Stimulated activated CD8-positive, alpha-beta memory T cell treated with anti-CD3 and anti-CD28 coated beads, Interleukin-7, amount 100 ng/mL, for 24 hours (primary cell): Measurements from ENCODE around the gene GLI1.
"Not testable (repeated sequence)": the region's sequence is repeated elsewhere in the genome, so short reads cannot be mapped to it uniquely, and the experiment has no call there.

Experiments used
- DNase-seq: peaks from one replicate; pipeline ENCODE4 v3.0.0-alpha.2; 2020; ENCODE audit warnings: low read depth

GLI1 gene

GRCh38 chr12:57476162-57476992, 16.8 kb downstream of the GLI1 start:
- no peak for DNase-seq

GRCh38 chr12:57476993-57477709, 17.6 kb downstream of the GLI1 start:
- DNase-seq = no peak

- DNase-seq = no peak
Observed at GRCh38 chr12:57477710-57478681, 18.4 kb downstream of the GLI1 start.

GRCh38 chr12:57479043-57479375, 19.4 kb downstream of the GLI1 start:
- DNase-seq = no peak

DNA sequence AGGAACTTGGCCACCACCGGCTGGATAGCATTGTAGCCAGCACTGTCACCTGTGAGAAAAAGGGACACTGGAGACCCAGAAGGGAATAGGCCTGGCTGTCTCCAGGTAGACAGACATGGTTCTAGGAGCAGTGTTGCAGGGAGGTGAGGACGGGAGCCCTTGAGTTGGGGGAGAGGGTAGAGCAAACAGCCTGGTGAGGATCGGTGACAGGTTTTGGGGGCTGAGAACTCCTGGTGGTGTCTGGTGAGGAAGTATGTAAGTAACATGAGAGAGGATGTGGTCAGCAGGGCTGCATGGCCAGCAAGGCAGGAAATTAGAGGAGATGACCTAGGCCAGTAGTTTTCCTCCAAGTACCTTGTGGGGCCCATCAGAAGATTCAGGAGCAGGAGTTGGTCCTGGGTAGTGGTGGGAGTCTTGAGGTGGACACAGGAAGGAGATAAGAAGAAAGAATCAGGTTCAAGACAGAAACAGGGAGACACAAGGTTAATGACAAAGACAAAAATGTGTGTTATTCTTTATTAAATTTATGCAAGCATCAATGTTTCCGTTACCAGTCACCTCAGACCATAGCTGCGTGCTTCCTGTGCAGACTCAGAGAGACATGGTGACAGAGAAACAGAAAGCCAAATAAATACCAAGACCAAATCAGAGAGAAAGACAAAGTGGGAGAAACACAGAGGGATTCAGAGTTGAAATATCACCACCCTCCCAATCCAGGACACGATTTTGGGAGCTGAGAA, 20.0 kb downstream of the GLI1 start, which contains the start of gene ARHGAP9:
Gene ARHGAP9, minus strand, starts transcription at position 491 of the 740 bp plus-strand sequence. Its CDS starts 460 bp downstream, at position 31.
- no peak for DNase-seq

DNA sequence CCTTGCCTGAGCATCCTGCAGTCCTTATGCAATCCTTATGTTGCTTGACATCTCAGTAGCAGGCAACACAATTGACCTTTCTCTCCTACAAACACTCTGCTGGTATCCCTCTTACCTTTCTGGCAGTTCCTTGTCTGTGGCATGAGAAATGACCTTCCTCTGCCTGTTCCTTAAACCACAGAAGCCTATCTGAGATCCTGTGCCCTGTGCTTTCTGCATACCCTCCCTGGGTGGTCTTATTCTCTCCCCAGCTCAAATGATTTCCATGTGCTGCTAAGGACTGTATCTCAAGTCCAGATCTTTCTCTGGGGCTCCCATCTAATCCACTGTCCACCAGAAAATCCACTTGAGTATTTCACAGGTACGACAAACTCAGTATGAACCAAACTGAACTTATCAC, 22.1 kb downstream of the GLI1 start:
- DNase-seq = no peak

DNA sequence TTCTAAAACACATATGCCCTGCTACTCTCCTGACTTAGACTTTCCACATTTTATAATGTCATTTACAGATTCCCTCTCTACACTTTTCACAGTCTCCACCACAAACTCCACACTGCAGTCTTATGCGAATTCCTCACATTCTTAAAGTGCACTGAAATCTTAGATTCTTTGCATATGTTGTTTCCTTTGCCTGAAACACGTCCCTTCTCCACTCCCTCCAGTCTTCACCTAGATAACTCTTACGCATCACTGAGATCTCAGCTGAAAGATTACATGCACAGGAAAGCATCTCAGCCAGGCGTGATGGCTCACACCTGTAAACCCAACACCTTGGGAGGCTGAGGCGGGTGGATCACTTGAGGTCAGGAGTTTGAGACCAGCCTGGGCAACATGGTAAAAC, 23.9 kb downstream of the GLI1 start:
- no peak for DNase-seq

DNA sequence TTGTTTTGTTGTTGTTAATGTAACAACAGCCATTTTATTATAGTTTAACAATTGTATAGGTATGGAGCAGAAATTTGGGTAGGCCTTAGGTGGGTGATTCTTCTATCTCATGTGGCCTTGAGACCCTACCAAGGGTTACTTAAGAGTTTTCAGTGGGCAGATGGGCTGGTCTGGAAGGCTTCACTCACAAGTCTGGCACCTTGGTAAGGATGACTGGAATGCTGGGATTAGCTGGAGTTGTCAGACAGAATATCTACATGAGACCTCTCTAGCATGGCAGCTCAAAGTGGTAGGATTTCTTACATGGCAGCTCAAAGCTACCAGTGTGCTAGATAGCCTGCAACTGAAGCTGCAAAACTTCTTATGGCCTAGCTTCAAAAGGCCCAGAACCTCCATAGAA, 26.1 kb downstream of the GLI1 start:
- no peak for DNase-seq

- DNase-seq = no peak
Observed at GRCh38 chr12:57487055-57487596, 27.5 kb downstream of the GLI1 start.

DNA sequence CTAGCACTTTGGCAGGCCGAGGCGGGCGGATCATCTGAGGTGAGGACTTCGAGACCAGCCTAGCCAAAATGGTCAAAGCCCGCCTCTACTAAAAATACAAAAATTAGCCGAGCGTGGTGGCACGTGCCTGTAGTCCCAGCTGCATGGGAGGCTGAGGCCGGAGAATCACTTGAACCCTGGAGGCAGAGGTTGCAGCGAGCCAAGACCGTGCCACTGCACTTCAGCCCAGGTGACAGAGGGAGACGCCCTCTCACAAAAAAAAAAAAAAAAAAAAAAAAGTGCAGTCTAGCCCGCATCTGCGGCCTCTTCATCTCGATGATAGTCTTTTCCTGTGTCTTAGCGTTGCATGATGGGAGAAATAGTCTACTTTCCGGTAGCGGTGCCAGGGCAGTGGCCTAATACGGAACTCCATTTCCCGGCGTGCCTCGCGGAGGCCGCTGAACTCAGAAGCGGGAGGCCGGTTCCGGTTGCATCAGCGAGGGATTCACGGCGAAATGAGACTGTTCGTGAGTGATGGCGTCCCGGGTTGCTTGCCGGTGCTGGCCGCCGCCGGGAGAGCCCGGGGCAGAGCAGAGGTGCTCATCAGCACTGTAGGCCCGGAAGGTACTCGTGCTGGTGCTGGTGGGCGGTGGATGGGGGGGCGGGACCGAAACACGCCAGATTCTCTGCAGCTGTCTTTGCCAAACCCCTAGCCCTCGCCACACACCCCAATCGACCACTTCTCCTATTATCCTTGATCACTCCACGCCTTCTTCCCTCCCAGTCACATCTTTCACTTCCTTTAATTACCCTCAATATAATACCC, 28.2 kb downstream of the GLI1 start, which contains the start of gene MARS1:
Gene MARS1, plus strand, starts transcription at position 472 of the 805 bp plus-strand sequence. Its CDS starts 23 bp downstream, at position 495.
- peak; percentile 78 for DNase-seq

DNA sequence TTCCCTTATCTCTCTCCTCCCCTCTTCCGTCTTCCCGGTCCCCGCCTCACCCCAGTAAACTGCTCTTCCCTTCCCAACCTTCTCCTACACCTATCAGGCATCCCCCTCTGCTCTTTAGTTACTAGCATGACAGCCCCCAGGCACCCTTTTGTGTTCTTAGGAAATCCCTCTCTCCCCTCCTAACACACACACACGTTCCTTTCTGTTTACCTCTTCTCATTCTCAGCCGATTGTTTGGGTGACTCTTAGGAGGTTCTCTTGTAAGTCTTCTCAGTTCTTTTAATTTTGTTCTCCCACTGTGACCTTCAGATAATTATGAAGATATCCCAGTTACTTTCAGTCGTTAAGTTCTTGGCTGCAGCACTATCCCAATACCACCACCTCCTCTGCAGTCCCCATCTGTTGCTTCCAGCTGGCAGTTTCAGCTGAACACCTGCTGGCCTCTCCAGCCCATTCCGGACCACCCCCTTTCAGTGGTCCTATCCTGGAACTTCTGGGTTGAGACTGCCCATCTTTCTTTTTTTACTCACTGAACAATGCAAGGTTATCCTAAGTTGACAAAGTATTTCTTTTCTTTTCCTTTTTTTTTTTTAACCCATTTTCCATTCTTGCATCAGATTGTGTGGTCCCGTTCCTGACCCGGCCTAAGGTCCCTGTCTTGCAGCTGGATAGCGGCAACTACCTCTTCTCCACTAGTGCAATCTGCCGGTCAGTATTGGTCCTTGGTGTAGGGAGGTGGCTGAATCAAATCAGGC, 29.0 kb downstream of the GLI1 start:
- DNase-seq = no peak

- DNase-seq = no peak
Observed at GRCh38 chr12:57489157-57489641, 29.6 kb downstream of the GLI1 start.

DNA sequence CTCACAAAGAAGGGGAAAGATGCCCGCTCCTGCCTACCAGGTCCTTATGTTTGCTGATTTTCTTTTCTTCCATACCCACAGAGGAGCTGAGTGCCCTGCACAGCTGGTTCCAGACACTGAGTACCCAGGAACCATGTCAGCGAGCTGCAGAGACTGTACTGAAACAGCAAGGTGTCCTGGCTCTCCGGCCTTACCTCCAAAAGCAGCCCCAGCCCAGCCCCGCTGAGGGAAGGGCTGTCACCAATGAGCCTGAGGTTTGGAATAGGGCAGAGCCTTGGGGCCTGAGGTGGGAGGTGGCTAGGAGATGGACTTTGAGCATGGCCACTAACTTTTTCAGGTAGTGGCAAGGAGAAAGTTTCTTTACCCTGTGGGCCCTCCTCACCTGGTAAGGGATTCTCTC, 30.5 kb downstream of the GLI1 start:
- no peak for DNase-seq

- no peak for DNase-seq
Observed at GRCh38 chr12:57491393-57492280, 32.1 kb downstream of the GLI1 start.

- not testable (repeated sequence) for DNase-seq
Observed at GRCh38 chr12:57495051-57495701, 35.6 kb downstream of the GLI1 start.

- DNase-seq = no peak
Observed at GRCh38 chr12:57496822-57497221, 37.2 kb downstream of the GLI1 start.

DNA sequence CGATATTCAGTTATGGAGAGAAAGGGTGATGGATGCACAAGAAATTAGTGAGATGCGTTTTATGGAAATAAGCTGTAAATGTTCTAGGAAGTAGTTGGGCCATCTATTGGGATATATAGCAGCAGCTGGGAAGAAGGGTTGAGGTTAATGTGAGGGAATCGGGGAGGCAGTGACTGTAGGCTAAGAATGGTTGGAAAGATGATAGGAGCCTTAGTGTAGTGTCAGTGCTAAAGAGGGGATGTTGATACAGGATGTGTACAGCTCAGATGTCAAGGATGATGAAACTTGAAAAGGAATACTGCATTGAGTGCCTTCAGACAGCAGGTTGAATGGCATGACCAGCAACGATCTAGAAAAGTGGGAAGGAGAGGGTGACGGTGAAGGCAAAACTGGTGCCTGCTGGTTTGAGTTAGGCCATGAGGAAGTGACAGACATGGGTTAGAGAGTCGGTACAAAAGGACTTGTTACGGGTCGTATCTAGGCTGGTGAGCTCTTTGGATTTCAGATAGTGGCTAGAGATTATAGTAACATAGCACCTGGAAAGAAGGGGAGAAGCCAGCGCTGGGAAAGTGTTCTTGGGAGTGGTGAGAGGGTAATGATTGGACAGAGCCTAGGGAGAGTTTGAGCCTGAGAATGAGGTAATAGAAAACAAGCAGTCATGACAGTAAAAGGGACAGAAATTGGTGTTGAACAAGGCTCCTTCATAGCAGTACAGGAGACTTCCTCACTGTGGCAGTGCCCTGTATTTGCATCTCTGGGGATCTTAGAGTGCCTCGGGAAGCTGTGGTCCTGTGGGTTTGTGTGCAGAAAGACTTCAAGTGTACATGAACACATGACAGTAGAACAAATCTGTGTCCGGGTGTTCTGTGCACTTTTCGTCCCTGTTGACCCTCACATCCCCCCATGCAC, 37.9 kb downstream of the GLI1 start:
- no peak for DNase-seq
